Astrocyte (in vitro differentiated cells and primary cell): ENCODE results near the gene MOV10L1.
A peak's percentile ranks its signal among the peaks of the same experiment; 100 is the strongest.

ENCODE experiments used
- EZH2 ChIP-seq: IDR thresholded peaks from 2 replicates; pipeline ENCODE4 v1.6.1; 2012; ENCODE audit warnings: mild to moderate bottlenecking, low read length, inconsistent platforms; ENCODE audit not compliant: insufficient read depth
- TF ChIP-seq, protein P1 (sequence below): IDR thresholded peaks from 2 replicates; pipeline ENCODE4 v1.5.1; 2011; ENCODE audit warnings: low read depth, mild to moderate bottlenecking, inconsistent platforms, low read length, moderate library complexity; ENCODE audit not compliant: insufficient read depth

DNA sequence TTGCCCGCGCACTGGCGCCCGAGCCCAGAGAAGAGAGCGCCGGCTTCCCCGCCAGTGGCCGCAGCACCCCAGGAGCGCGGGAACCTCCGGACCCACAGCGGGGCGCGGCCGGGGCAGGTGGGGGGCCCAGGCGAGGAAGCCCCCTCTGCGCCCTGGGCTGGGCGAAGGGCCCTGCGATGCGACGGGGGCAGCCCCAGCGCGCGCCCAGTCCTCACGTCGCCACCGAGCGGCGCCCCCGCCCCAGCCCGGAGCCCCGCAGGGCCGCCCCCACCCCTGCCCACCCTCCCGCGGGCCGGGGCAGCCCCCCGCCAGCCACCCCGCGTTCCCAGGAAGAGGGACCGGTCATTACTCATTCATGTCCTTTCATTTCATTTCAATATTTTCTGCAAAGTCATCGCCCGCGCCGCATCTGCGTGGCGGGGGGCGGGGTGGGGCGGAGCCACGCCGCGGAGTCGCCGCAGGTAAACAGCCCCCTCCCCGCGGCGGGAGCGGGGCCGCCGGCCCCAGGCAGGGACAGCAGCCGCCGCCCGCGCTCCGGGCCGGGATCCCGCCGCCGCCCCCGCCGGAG is 80.1 kb downstream of the MOV10L1 start:
- TF ChIP-seq, protein P1, sequence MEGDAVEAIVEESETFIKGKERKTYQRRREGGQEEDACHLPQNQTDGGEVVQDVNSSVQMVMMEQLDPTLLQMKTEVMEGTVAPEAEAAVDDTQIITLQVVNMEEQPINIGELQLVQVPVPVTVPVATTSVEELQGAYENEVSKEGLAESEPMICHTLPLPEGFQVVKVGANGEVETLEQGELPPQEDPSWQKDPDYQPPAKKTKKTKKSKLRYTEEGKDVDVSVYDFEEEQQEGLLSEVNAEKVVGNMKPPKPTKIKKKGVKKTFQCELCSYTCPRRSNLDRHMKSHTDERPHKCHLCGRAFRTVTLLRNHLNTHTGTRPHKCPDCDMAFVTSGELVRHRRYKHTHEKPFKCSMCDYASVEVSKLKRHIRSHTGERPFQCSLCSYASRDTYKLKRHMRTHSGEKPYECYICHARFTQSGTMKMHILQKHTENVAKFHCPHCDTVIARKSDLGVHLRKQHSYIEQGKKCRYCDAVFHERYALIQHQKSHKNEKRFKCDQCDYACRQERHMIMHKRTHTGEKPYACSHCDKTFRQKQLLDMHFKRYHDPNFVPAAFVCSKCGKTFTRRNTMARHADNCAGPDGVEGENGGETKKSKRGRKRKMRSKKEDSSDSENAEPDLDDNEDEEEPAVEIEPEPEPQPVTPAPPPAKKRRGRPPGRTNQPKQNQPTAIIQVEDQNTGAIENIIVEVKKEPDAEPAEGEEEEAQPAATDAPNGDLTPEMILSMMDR: no peak
- TF ChIP-seq EZH2: peak; percentile 33
